Liver (tissue), 3 donors: ENCODE data around the gene MYBPC3.

ENCODE experiments used
- CTCF ChIP-seq: fragments of 150-350 bp; IDR thresholded peaks from 2 replicates; pipeline ENCODE4 v1.5.1; 2017; ENCODE audit warnings: improper control_type of control experiment, low read depth, low read length; ENCODE audit not compliant: missing input control
- RAD21 ChIP-seq, 2 donors: IDR thresholded peaks; 2 replicates each; pipeline ENCODE4 v1.6.1; 2016; ENCODE audit warnings: antibody characterized with exemption in 2 of 2, mild to moderate bottlenecking in 2 of 2
- REST ChIP-seq: IDR thresholded peaks from 2 replicates; pipeline ENCODE4 v1.6.1; 2016; ENCODE audit warnings: antibody characterized with exemption, mild to moderate bottlenecking
- YY1 ChIP-seq: IDR thresholded peaks from 2 replicates; pipeline ENCODE4 v1.6.1; 2016; ENCODE audit warnings: antibody characterized with exemption, mild to moderate bottlenecking
- ZBTB33 ChIP-seq: IDR thresholded peaks from 2 replicates; pipeline ENCODE4 v1.6.1; 2016; ENCODE audit warnings: antibody characterized with exemption
- donor health status: healthy.
- donor health status: healthy.

- no peak for TF ChIP-seq CTCF
- TF ChIP-seq REST = no peak
- TF ChIP-seq YY1 = no peak
- TF ChIP-seq ZBTB33 = no peak
- no peak for TF ChIP-seq RAD21 (IDR thresholded peaks at IDR 0.05)
These were observed 43.5 kb upstream of the MYBPC3 start for GRCh38 chr11:47396049-47396320.
